HepG2 (cell line): ENCODE results near the gene IQCN. TPM values are rescaled to one million over a fixed set of nuclear protein-coding genes. Genes with fewer than 3 reads are reported as not detected.

ENCODE experiments used
- ATAC-seq: fragments of 200-7000 bp; cut with Tn5 transposase; 3 replicates; pipeline ENCODE4 v1.9.1; 2020; ENCODE audit warnings: mild to moderate bottlenecking, moderate library complexity
- BruUV-seq: library from RNA; stranded (reverse); fragments of 400-500 nt; replicated peaks from 2 replicates; lab custom pipeline; 2021; lab: Mats Ljungman, UMichigan
- CTCF ChIA-PET: fragments of 300-600 bp; formaldehyde crosslinking; extraction: SDS; loops from one replicate; lab custom pipeline; 2021; ENCODE audit warnings: low total read pairs, inconsistent platforms, low intra/inter-chr PET ratio; lab: Yijun Ruan, JAX
- POLR2A ChIA-PET: fragments of 350-600 bp; sonication (Branson Sonifier 250); formaldehyde crosslinking; loops from one replicate; lab custom pipeline; 2020; ENCODE audit warnings: antibody characterized with exemption, inconsistent platforms; lab: Yijun Ruan, JAX
- DNase-seq: peaks from one replicate; pipeline ENCODE4 v3.0.0-alpha.2; 2015; ENCODE audit warnings: low spot score
- FAIRE-seq: peaks from 3 replicates; lab custom pipeline; 2011; peaks lifted over from hg19 to GRCh38; lab: Jason Lieb, UNC
- H2AFZ ChIP-seq: one replicate; pipeline ENCODE4 v1.6.1; 2011; ENCODE audit warnings: low read length, inconsistent platforms
- H3K27ac ChIP-seq: fragments of 300-600 bp; 3 replicates; pipeline ENCODE4 v1.8.0; 2011; ENCODE audit warnings: mixed run types, mild to moderate bottlenecking, mixed read lengths, low read length, inconsistent platforms; ENCODE audit not compliant: insufficient read depth; ENCODE audit errors: extremely low read length
- H3K27me3 ChIP-seq, 2 experiments: fragments of 200-600 bp in 1 of 2; 2 replicates in 1 of 2; 3 replicates in 1 of 2; pipeline versions ENCODE4 v1.6.0 to v1.8.0; 2011; ENCODE audit warnings: low read length in 2 of 2, mild to moderate bottlenecking in 2 of 2, moderate library complexity in 2 of 2, inconsistent platforms in 1 of 2; ENCODE audit not compliant: insufficient read depth in 2 of 2, control insufficient read depth in 1 of 2
- H3K36me3 ChIP-seq, 2 experiments: fragments of 200-600 bp in 1 of 2; replicated peaks in 1 of 2; 2 replicates in 1 of 2; 3 replicates in 1 of 2; pipeline versions ENCODE4 v1.5.1 to v1.8.0; 2011; ENCODE audit warnings: low read length in 2 of 2, inconsistent platforms in 1 of 2; ENCODE audit not compliant: insufficient read depth in 2 of 2, control insufficient read depth in 1 of 2
- H3K4me1 ChIP-seq: 2 replicates; pipeline ENCODE4 v1.5.1; 2012; ENCODE audit warnings: low read length, inconsistent platforms; ENCODE audit not compliant: insufficient read depth
- H3K4me2 ChIP-seq: 2 replicates; pipeline ENCODE4 v1.6.0; 2011; ENCODE audit warnings: low read depth, low read length, inconsistent platforms
- H3K4me3 ChIP-seq, 3 experiments: fragments of 200-600 bp in 1 of 3; sonication (generic), shearing (Covaris generic) in 1 of 3; replicated peaks in 1 of 3; 2 replicates each; pipeline ENCODE4 v1.5.1; 2011 to 2016; ENCODE audit warnings: low read length in 3 of 3, inconsistent platforms in 2 of 3, low read depth in 2 of 3, mild to moderate bottlenecking in 2 of 3, control low read depth in 1 of 3, mixed read lengths in 1 of 3; ENCODE audit not compliant: insufficient read depth in 1 of 3
- H3K79me2 ChIP-seq: one replicate; pipeline ENCODE4 v1.6.1; 2011; ENCODE audit warnings: low read length, inconsistent platforms; ENCODE audit not compliant: insufficient read depth
- H3K9ac ChIP-seq: 2 replicates; pipeline ENCODE4 v1.6.0; 2011; ENCODE audit warnings: mild to moderate bottlenecking, low read depth, low read length, inconsistent platforms; ENCODE audit not compliant: insufficient read depth
- H3K9me3 ChIP-seq: 2 replicates; pipeline ENCODE4 v1.5.1; 2012; ENCODE audit warnings: mild to moderate bottlenecking, low read length
- H4K20me1 ChIP-seq: 2 replicates; pipeline ENCODE4 v1.6.0; 2011; ENCODE audit warnings: inconsistent platforms, mild to moderate bottlenecking, low read length, moderate library complexity; ENCODE audit not compliant: insufficient read depth
- HNF4A ChIP-seq: sonication (generic); formaldehyde crosslinking; IDR thresholded peaks from 2 replicates; pipeline ENCODE4 v1.4.0; 2020; ENCODE audit warnings: missing genetic modification reagents
- HOMEZ ChIP-seq: IDR thresholded peaks from 2 replicates; pipeline ENCODE4 v1.6.1; 2016; ENCODE audit warnings: low read depth
- MED1 ChIP-seq: sonication (generic); formaldehyde crosslinking; IDR thresholded peaks from 2 replicates; pipeline ENCODE4 v1.4.0; 2020; ENCODE audit warnings: missing genetic modification reagents
- MLLT10 ChIP-seq: sonication (generic); formaldehyde crosslinking; IDR thresholded peaks from 2 replicates; pipeline ENCODE4 v1.4.0; 2020; ENCODE audit warnings: missing genetic modification reagents
- MLX ChIP-seq: IDR thresholded peaks from 2 replicates; pipeline ENCODE4 v1.6.1; 2016
- NR2C2 ChIP-seq: sonication (generic); formaldehyde crosslinking; IDR thresholded peaks from 2 replicates; pipeline ENCODE4 v1.4.0; 2020; ENCODE audit warnings: missing genetic modification reagents, mild to moderate bottlenecking, moderate library complexity, borderline replicate concordance
- NR2F1 ChIP-seq, 2 experiments: fragments of 450-650 bp in 1 of 2; formaldehyde crosslinking in 1 of 2; IDR thresholded peaks; 2 replicates each; pipeline versions ENCODE4 v1.5.0 to v1.6.1; 2016 to 2020; ENCODE audit warnings: mild to moderate bottlenecking in 1 of 2, missing compliant biosample characterization in 1 of 2, missing genetic modification reagents in 1 of 2, moderate library complexity in 1 of 2
- PBX3 ChIP-seq: sonication (generic); formaldehyde crosslinking; IDR thresholded peaks from 2 replicates; pipeline ENCODE4 v1.8.1; 2023; ENCODE audit warnings: missing genetic modification reagents, inconsistent platforms, borderline replicate concordance
- RARA ChIP-seq: IDR thresholded peaks from 2 replicates; pipeline ENCODE4 v1.6.1; 2016; ENCODE audit warnings: missing genetic modification reagents, missing compliant biosample characterization
- RXRA ChIP-seq: sonication (generic); formaldehyde crosslinking; IDR thresholded peaks from 2 replicates; pipeline ENCODE4 v1.5.1; 2020; ENCODE audit warnings: missing genetic modification reagents
- SNRNP70 ChIP-seq: fragments of 200-400 bp; formaldehyde crosslinking; IDR thresholded peaks from 2 replicates; pipeline ENCODE4 v1.6.1; 2017; ENCODE audit warnings: mild to moderate bottlenecking, low read depth, low read length, moderate library complexity
- TEF ChIP-seq: sonication (generic); formaldehyde crosslinking; IDR thresholded peaks from 2 replicates; pipeline ENCODE4 v1.5.0; 2020; ENCODE audit warnings: missing genetic modification reagents
- ZBTB39 ChIP-seq: sonication (generic); formaldehyde crosslinking; IDR thresholded peaks from 2 replicates; pipeline ENCODE4 v1.5.0; 2020; ENCODE audit warnings: missing genetic modification reagents
- ZFX ChIP-seq: sonication (generic); formaldehyde crosslinking; IDR thresholded peaks from 2 replicates; pipeline ENCODE4 v1.4.0; 2020; ENCODE audit warnings: mild to moderate bottlenecking, low read depth, missing genetic modification reagents, moderate library complexity
- WGBS: methylation state at CpG from one replicate; pipeline ENCODE4 v1.1.6; 2017; ENCODE audit warnings: low lambda C conversion rate; 5-methylcytosine and 5-hydroxymethylcytosine counted together
- in situ Hi-C: cut with HindIII; loops from 2 replicates; pipeline ENCODE4 v1.10.0; 2017; ENCODE audit warnings: low pct_unique_long_range_greater_than_20kb; ENCODE audit not compliant: extremely low pct_ligation_motif_present
- intact Hi-C: fragments of 100-400 bp; cut with micrococcal nuclease; formaldehyde crosslinking; loops from one replicate; pipeline ENCODE4 v1.10.0; 2022; ENCODE audit not compliant: unreplicated experiment
- polyA plus RNA-seq, 8 experiments: library from polyadenylated mRNA; depleted of rRNA in 3 of 8; stranded (reverse) in 7 of 8; unstranded in 1 of 8; fragments of >200 nt; fragmentation: Illumina TruSeq in 4 of 8; extraction: Trizol in 4 of 8; gene quantifications; 2 replicates each; pipeline versions ENCODE4 v1.2.1 to v1.2.3, GENCODE V29; 2011 to 2016; ENCODE audit warnings: low read depth in 4 of 8, missing spikeins in 1 of 8, mixed read lengths in 1 of 8; ENCODE audit not compliant: insufficient read depth in 1 of 8
- total RNA-seq, 5 experiments: library from RNA; depleted of rRNA; stranded (reverse); fragments of >200 nt; fragmentation: Illumina TruSeq; extraction: Trizol; gene quantifications; 2 replicates each; pipeline ENCODE4 v1.2.3, GENCODE V29; 2016; ENCODE audit warnings: low read depth in 1 of 5
- TF ChIP-seq, protein P1 (sequence below): sonication (generic); formaldehyde crosslinking; IDR thresholded peaks from 2 replicates; pipeline ENCODE4 v1.5.0; 2020; ENCODE audit warnings: missing genetic modification reagents

The IQCN gene
- total and polyA plus RNA-seq, 2 of the 13 experiments (the other 11 are each of a cell fraction or from before 2014, with no cell fraction given), result 0.04 to 0.18 TPM

GRCh38 chr19:18312092-18312534 lies 37.9 kb upstream of the IQCN start:
- H2AFZ ChIP-seq, result no peak overlapping the region
- peak overlapping the region; percentile 32 for H3K27ac ChIP-seq
- no peaks in the 10 kb centered on the region for H3K27me3 ChIP-seq
- WGBS, result 100% methylated on average over 8 of the region's 11 CpGs
- FAIRE-seq (no peak), ATAC-seq (no peak; the same call in 2 of the 3 replicates), DNase-seq (no peak)
- peaks cover 89% of the 10 kb centered on the region for H3K4me1 ChIP-seq
- no TSS peak for BruUV-seq
- peaks cover 2% of the 10 kb centered on the region for H3K79me2 ChIP-seq
- ChIA-PET CTCF (no interaction called here), POLR2A (interaction anchor here (1.0 to 11.4 kb wide), 4 partner anchors 9 to 31 kb away, joined by 3 to 251 read pairs (median 6); partner anchors contain the start of genes JUND and LSM4)
- H3K4me2 ChIP-seq, result no peak overlapping the region
- H4K20me1 ChIP-seq, result no peaks in the 10 kb centered on the region
- peaks cover 6 to 29% of the 10 kb centered on the region in 2 experiments; a peak in 4 of 5 replicates for H3K36me3 ChIP-seq
- in situ Hi-C loops (no loop called here), intact Hi-C loops (no loop called here)
- H3K4me3 ChIP-seq, result no peak overlapping the region
- no peak overlapping the region for H3K9ac ChIP-seq
- H3K9me3 ChIP-seq, result no peaks in the 10 kb centered on the region
- TF ChIP-seq, protein P1, sequence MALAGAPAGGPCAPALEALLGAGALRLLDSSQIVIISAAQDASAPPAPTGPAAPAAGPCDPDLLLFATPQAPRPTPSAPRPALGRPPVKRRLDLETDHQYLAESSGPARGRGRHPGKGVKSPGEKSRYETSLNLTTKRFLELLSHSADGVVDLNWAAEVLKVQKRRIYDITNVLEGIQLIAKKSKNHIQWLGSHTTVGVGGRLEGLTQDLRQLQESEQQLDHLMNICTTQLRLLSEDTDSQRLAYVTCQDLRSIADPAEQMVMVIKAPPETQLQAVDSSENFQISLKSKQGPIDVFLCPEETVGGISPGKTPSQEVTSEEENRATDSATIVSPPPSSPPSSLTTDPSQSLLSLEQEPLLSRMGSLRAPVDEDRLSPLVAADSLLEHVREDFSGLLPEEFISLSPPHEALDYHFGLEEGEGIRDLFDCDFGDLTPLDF (CRISPR knock-in tag), result no peak
- TF ChIP-seq MED1 (CRISPR knock-in tag) (peak; percentile 22; the same call in 1 of the 2 replicates), SNRNP70 (no peak), TEF (CRISPR knock-in tag) (no peak), HNF4A (CRISPR knock-in tag) (peak; percentile 82), HOMEZ (CRISPR knock-in tag) (no peak), ZBTB39 (CRISPR knock-in tag) (no peak), NR2C2 (CRISPR knock-in tag) (peak; percentile 41; the same call in 1 of the 2 replicates), RARA (CRISPR knock-in tag) (peak; percentile 75), MLLT10 (no peak), PBX3 (CRISPR knock-in tag) (no peak), NR2F1 (CRISPR knock-in tag; IDR thresholded peaks at IDR 0.05) (peak in 1 of 2 experiments; percentile 42; a peak in 2 of 4 replicates), MLX (CRISPR knock-in tag) (no peak), RXRA (peak; percentile 84), ZFX (CRISPR knock-in tag) (peak; percentile 37; the same call in 1 of the 2 replicates)
